Astrocyte (in vitro differentiated cells and primary cell): Measurements from ENCODE around the gene NDUFA13. TPM values are rescaled to one million over a fixed set of nuclear protein-coding genes. Genes with fewer than 3 reads are reported as not detected.

Experiments
- DNase-seq: peaks from one replicate; pipeline ENCODE4 v3.0.0-alpha.2; 2010; ENCODE audit warnings: low read depth
- FAIRE-seq: peaks from 2 replicates; lab custom pipeline; 2011; peaks lifted over from hg19 to GRCh38; lab: Jason Lieb, UNC
- H2AFZ ChIP-seq: 2 replicates; pipeline ENCODE4 v1.6.0; 2012; ENCODE audit warnings: low read depth, low read length, inconsistent platforms
- H3K27ac ChIP-seq: 2 replicates; pipeline ENCODE4 v1.5.1; 2011; ENCODE audit warnings: low read depth, low read length, inconsistent platforms
- H3K27me3 ChIP-seq: 2 replicates; pipeline ENCODE4 v1.6.0; 2011; ENCODE audit warnings: low read length, inconsistent platforms; ENCODE audit not compliant: insufficient read depth
- H3K36me3 ChIP-seq: 2 replicates; pipeline ENCODE4 v1.5.1; 2011; ENCODE audit warnings: low read length, inconsistent platforms; ENCODE audit not compliant: insufficient read depth
- H3K4me1 ChIP-seq: 2 replicates; pipeline ENCODE4 v1.5.1; 2011; ENCODE audit warnings: low read length, inconsistent platforms; ENCODE audit not compliant: insufficient read depth
- H3K4me2 ChIP-seq: 2 replicates; pipeline ENCODE4 v1.6.0; 2012; ENCODE audit warnings: low read length, inconsistent platforms
- H3K4me3 ChIP-seq: 2 replicates; pipeline ENCODE4 v1.5.1; 2011; ENCODE audit warnings: low read depth, mild to moderate bottlenecking, low read length, inconsistent platforms; ENCODE audit not compliant: insufficient read depth
- H3K79me2 ChIP-seq: 2 replicates; pipeline ENCODE4 v1.6.0; 2012; ENCODE audit warnings: mild to moderate bottlenecking, low read length, inconsistent platforms; ENCODE audit not compliant: insufficient read depth
- H3K9ac ChIP-seq: 2 replicates; pipeline ENCODE4 v1.6.0; 2012; ENCODE audit warnings: mild to moderate bottlenecking, low read length, inconsistent platforms
- H3K9me3 ChIP-seq: 2 replicates; pipeline ENCODE4 v1.5.1; 2012; ENCODE audit warnings: low read depth, mild to moderate bottlenecking, low read length, inconsistent platforms; ENCODE audit not compliant: insufficient read depth
- H4K20me1 ChIP-seq: 2 replicates; pipeline ENCODE4 v1.6.0; 2012; ENCODE audit warnings: low read length, inconsistent platforms; ENCODE audit not compliant: insufficient read depth
- H3K27ac Mint-ChIP-seq: one replicate; pipeline ENCODE4 v1.8.0; 2021; ENCODE audit warnings: mild to moderate bottlenecking, mixed read lengths; ENCODE audit not compliant: unreplicated experiment
- H3K27me3 Mint-ChIP-seq: one replicate; pipeline ENCODE4 v1.8.0; 2021; ENCODE audit warnings: low read depth, mixed read lengths; ENCODE audit not compliant: unreplicated experiment
- H3K36me3 Mint-ChIP-seq: one replicate; pipeline ENCODE4 v1.8.0; 2021; ENCODE audit warnings: low read depth, mixed read lengths; ENCODE audit not compliant: unreplicated experiment
- H3K4me1 Mint-ChIP-seq: one replicate; pipeline ENCODE4 v1.8.0; 2021; ENCODE audit warnings: low read depth, mixed read lengths; ENCODE audit not compliant: unreplicated experiment
- H3K4me3 Mint-ChIP-seq: one replicate; pipeline ENCODE4 v1.8.0; 2021; ENCODE audit warnings: mild to moderate bottlenecking, moderate library complexity, mixed read lengths; ENCODE audit not compliant: unreplicated experiment
- H3K9me3 Mint-ChIP-seq: one replicate; pipeline ENCODE4 v1.8.0; 2021; ENCODE audit warnings: mild to moderate bottlenecking, mixed read lengths; ENCODE audit not compliant: unreplicated experiment
- EZH2 ChIP-seq: IDR thresholded peaks from 2 replicates; pipeline ENCODE4 v1.6.1; 2012; ENCODE audit warnings: mild to moderate bottlenecking, low read length, inconsistent platforms; ENCODE audit not compliant: insufficient read depth
- total RNA-seq: library from RNA; stranded (reverse); gene quantifications from 2 replicates; pipeline ENCODE4 v1.2.1, GENCODE V29; 2021
- TF ChIP-seq, protein P1 (sequence below): IDR thresholded peaks from 2 replicates; pipeline ENCODE4 v1.5.1; 2011; ENCODE audit warnings: low read depth, mild to moderate bottlenecking, inconsistent platforms, low read length, moderate library complexity; ENCODE audit not compliant: insufficient read depth

NDUFA13 gene
- total RNA-seq, 1 donor from 2014 or later: 311 TPM

DNA sequence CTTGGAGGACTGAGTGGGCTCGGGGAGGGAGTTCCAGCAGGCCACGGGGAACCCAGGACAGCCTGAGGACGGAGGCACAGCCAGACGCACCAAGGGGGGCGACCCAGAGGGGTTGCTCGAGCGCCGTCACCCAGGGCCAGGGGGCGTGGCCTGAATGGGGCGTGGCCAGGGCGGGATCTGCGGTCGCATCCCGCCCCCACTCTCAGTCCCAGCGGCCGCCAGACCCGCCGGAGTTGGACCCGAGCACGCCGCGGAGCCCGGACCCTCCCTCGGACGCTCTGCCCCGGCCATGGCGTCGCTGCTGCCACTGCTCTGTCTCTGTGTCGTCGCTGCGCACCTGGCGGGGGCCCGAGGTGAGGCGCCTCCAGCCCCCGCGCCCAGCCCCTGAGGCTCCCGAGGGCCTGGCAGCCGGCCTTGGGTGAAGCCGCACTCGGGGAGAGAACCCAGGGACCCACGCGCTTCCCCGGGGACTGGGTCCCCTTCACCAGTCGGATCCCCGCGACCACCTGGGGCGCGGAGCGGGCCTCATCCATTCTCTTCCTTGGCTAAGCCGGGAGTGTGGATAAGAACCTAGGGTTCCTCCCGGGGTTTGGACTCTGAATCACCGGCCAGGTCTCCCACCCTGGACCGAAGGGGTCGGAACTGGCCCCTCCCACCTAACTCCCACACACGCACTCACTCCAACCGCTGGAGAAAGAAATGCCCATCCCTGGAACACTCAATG lies 22.2 kb downstream of the NDUFA13 start, which contains the start of gene CILP2:
CILP2 (plus strand) TSS at position 205 of the 724 bp plus-strand sequence; CDS start at position 290, 85 bp downstream.
- peaks cover 4% of the 10 kb centered on the region for H3K4me1 ChIP-seq
- peaks cover 2% of the 10 kb centered on the region for H3K9me3 Mint-ChIP-seq
- H4K20me1 ChIP-seq: peaks cover 6% of the 10 kb centered on the region
- H3K36me3 ChIP-seq: no peaks in the 10 kb centered on the region
- H3K27ac Mint-ChIP-seq: peak within 1 kb of the TSS; percentile 34
- no peak within 1 kb of the TSS for H3K27ac ChIP-seq
- peaks cover 22% of the 10 kb centered on the region for H3K27me3 ChIP-seq
- DNase-seq (no peak), FAIRE-seq (no peak)
- H3K27me3 Mint-ChIP-seq: peaks cover 14% of the 10 kb centered on the region
- H3K36me3 Mint-ChIP-seq: peaks cover 6% of the 10 kb centered on the region
- no peaks in the 10 kb centered on the region for H3K9me3 ChIP-seq
- H3K4me3 ChIP-seq: no peak within 1 kb of the TSS
- TF ChIP-seq EZH2: peak; percentile 53
- TF ChIP-seq, protein P1, sequence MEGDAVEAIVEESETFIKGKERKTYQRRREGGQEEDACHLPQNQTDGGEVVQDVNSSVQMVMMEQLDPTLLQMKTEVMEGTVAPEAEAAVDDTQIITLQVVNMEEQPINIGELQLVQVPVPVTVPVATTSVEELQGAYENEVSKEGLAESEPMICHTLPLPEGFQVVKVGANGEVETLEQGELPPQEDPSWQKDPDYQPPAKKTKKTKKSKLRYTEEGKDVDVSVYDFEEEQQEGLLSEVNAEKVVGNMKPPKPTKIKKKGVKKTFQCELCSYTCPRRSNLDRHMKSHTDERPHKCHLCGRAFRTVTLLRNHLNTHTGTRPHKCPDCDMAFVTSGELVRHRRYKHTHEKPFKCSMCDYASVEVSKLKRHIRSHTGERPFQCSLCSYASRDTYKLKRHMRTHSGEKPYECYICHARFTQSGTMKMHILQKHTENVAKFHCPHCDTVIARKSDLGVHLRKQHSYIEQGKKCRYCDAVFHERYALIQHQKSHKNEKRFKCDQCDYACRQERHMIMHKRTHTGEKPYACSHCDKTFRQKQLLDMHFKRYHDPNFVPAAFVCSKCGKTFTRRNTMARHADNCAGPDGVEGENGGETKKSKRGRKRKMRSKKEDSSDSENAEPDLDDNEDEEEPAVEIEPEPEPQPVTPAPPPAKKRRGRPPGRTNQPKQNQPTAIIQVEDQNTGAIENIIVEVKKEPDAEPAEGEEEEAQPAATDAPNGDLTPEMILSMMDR: no peak
- no peak within 1 kb of the TSS for H3K9ac ChIP-seq
- H3K79me2 ChIP-seq: no peaks in the 10 kb centered on the region
- peak within 1 kb of the TSS; percentile 27 for H3K4me3 Mint-ChIP-seq
- peak within 1 kb of the TSS; percentile 72 for H3K4me2 ChIP-seq
- peaks cover 14% of the 10 kb centered on the region for H3K4me1 Mint-ChIP-seq
- peak within 1 kb of the TSS; percentile 18 for H2AFZ ChIP-seq

DNA sequence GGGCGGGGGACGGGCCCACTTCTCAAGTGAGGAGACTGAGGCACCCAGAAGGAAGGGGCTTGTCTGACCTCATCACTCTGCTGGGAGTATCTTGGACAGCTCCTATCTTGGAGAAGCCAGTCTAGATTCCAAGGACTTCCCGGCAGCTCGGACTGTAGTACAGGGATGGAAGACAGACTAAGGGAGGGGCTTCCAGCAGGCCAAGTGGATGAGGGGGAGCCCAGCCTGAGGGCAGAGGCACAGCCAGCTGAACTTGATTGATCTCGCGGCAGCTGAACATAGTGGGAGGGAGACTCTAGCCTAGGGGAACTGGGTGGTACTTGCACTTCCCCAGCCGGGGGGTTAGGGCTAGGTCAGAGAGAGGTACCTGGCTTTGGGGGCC lies 22.8 kb downstream of the NDUFA13 start:
- Mint-ChIP-seq H3K4me1 (peaks cover 13% of the 10 kb centered on the region), H3K36me3 (peaks cover 8% of the 10 kb centered on the region), H3K27ac (peak overlapping the region; percentile 34), H3K4me3 (peak overlapping the region; percentile 20), H3K9me3 (peaks cover 2% of the 10 kb centered on the region), H3K27me3 (peaks cover 17% of the 10 kb centered on the region)
- Histone ChIP-seq H3K9me3 (no peaks in the 10 kb centered on the region), H3K4me1 (peaks cover 4% of the 10 kb centered on the region), H3K27me3 (peaks cover 22% of the 10 kb centered on the region), H3K27ac (no peak overlapping the region), H3K79me2 (no peaks in the 10 kb centered on the region), H2AFZ (no peak overlapping the region), H3K36me3 (no peaks in the 10 kb centered on the region), H4K20me1 (peaks cover 5% of the 10 kb centered on the region), H3K4me3 (no peak overlapping the region), H3K9ac (no peak overlapping the region), H3K4me2 (peak overlapping the region; percentile 72)
- TF ChIP-seq, protein P1: no peak
- TF ChIP-seq EZH2: no peak
- no peak for DNase-seq
- FAIRE-seq: no peak

DNA sequence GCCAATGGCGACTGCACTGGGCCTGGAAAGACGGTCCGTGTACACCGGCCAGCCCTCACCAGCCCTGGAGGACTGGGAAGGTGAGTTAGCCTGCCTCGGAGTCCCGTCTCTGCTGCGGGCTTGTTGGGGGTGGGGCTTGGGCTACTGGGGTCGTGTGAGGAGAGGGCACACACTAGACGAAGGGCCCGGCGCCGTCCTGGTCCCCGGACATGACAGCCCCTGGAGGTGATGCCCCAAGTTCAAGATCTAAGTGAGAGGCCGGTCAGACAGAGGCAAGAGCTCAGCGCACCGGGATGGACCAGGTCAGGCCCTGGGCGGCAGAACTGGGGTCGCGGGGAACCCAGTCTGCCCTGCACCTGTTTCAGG lies 23.7 kb downstream of the NDUFA13 start:
- peaks cover 5% of the 10 kb centered on the region for H3K36me3 Mint-ChIP-seq
- Histone ChIP-seq H3K4me1 (peaks cover 4% of the 10 kb centered on the region), H3K4me3 (no peak overlapping the region), H3K79me2 (no peaks in the 10 kb centered on the region), H3K27ac (no peak overlapping the region), H2AFZ (peak overlapping the region; percentile 56), H3K27me3 (peaks cover 22% of the 10 kb centered on the region), H3K36me3 (no peaks in the 10 kb centered on the region), H3K9ac (no peak overlapping the region), H4K20me1 (no peaks in the 10 kb centered on the region), H3K9me3 (no peaks in the 10 kb centered on the region), H3K4me2 (no peak overlapping the region)
- TF ChIP-seq, protein P1: no peak
- no peak for TF ChIP-seq EZH2
- H3K4me1 Mint-ChIP-seq: peaks cover 7% of the 10 kb centered on the region
- H3K9me3 Mint-ChIP-seq: peaks cover 2% of the 10 kb centered on the region
- no peak overlapping the region for H3K4me3 Mint-ChIP-seq
- FAIRE-seq: no peak
- H3K27ac Mint-ChIP-seq: no peak overlapping the region
- peaks cover 11% of the 10 kb centered on the region for H3K27me3 Mint-ChIP-seq
- DNase-seq: no peak
